Stimulated activated CD4-positive, alpha-beta T cell treated with anti-CD3 and anti-CD28 coated beads, Interleukin-4, amount 100 ng/mL, for 24 hours (primary cell): Measurements from ENCODE around the gene SYNPO2.
"Not testable (repeated sequence)": the region's sequence is repeated elsewhere in the genome, so short reads cannot be mapped to it uniquely, and the experiment has no call there.

Experiments
- DNase-seq: peaks from one replicate; pipeline ENCODE4 v3.0.0-alpha.2; 2020

The SYNPO2 gene

GRCh38 chr4:118975449-118976192 is 87.0 kb downstream of the SYNPO2 start:
- no peak for DNase-seq

- not testable (repeated sequence) for DNase-seq
Measured at GRCh38 chr4:118976193-118976560, 87.5 kb downstream of the SYNPO2 start.

GRCh38 chr4:118977100-118977499 is 88.4 kb downstream of the SYNPO2 start:
- not testable (repeated sequence) for DNase-seq

GRCh38 chr4:118979712-118980111 is 91.1 kb downstream of the SYNPO2 start:
- no peak for DNase-seq

- no peak for DNase-seq
Measured at GRCh38 chr4:118981171-118981838, 92.7 kb downstream of the SYNPO2 start.

GRCh38 chr4:118981839-118982381 is 93.3 kb downstream of the SYNPO2 start:
- DNase-seq, result peak; percentile 43

- no peak for DNase-seq
Measured at GRCh38 chr4:118983293-118983692, 94.6 kb downstream of the SYNPO2 start.

- DNase-seq, result no peak
Measured at GRCh38 chr4:118983831-118984230, 95.2 kb downstream of the SYNPO2 start.

GRCh38 chr4:118985170-118986000 is 96.7 kb downstream of the SYNPO2 start:
- DNase-seq, result no peak

GRCh38 chr4:118987959-118988634 is 99.4 kb downstream of the SYNPO2 start:
- DNase-seq, result no peak

GRCh38 chr4:118988635-118988972 is 100.0 kb downstream of the SYNPO2 start:
- DNase-seq, result no peak

- DNase-seq, result no peak
Measured at GRCh38 chr4:118989098-118990080, 100.7 kb downstream of the SYNPO2 start.

GRCh38 chr4:118991686-118992085 is 103.0 kb downstream of the SYNPO2 start:
- DNase-seq, result no peak

- no peak for DNase-seq
Measured at GRCh38 chr4:118992149-118992548, 103.5 kb downstream of the SYNPO2 start.

- no peak for DNase-seq
Measured at GRCh38 chr4:118993333-118993732, 104.7 kb downstream of the SYNPO2 start.

- DNase-seq, result no peak
Measured at GRCh38 chr4:118994030-118994429, 105.4 kb downstream of the SYNPO2 start.

GRCh38 chr4:118995693-118996391 is 107.2 kb downstream of the SYNPO2 start:
- DNase-seq, result no peak

GRCh38 chr4:118997601-118998000 is 108.9 kb downstream of the SYNPO2 start:
- DNase-seq, result no peak

GRCh38 chr4:118999919-119000318 is 111.3 kb downstream of the SYNPO2 start:
- no peak for DNase-seq

- DNase-seq, result no peak
Measured at GRCh38 chr4:119000400-119000799, 111.7 kb downstream of the SYNPO2 start.

- DNase-seq, result no peak
Measured at GRCh38 chr4:119002476-119002875, 113.8 kb downstream of the SYNPO2 start.
